GM23248 (cell line): ENCODE results near the gene WASHC2A.
"Not testable (repeated sequence)": the region's sequence is repeated elsewhere in the genome, so short reads cannot be mapped to it uniquely, and the experiment has no call there.

ENCODE experiments used
- EZH2 ChIP-seq: fragments of 200-600 bp; sonication (generic); IDR thresholded peaks from 2 replicates; pipeline ENCODE4 v1.6.1; 2018; ENCODE audit warnings: antibody characterized with exemption, mild to moderate bottlenecking; ENCODE audit not compliant: insufficient read depth, poor library complexity, severe bottlenecking
- EZH2phosphoT487 ChIP-seq: fragments of 200-600 bp; sonication (generic); IDR thresholded peaks from 2 replicates; pipeline ENCODE4 v1.6.1; 2018; ENCODE audit warnings: antibody characterized with exemption, moderate library complexity, mild to moderate bottlenecking, low read depth; ENCODE audit not compliant: insufficient read depth

DNA sequence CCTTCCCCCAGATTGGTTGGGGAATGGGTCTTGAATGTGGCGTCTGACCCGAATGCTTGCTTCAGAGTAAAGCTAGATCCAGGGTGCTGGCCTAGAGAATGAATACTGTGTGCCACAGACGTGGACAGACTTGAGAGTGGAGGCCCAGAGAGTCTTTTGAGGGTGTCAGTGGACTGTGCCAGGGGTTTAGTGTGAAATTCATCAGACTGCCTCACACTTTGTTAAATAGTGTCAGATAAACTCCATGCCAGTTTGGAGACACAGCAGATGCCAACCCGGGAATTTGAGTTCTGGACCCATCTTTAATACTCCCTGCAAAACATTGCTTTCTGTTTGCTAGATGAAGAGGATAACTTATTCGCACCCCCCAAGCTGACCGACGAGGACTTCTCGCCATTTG lies 25.2 kb downstream of the WASHC2A start:
- not testable (repeated sequence) for TF ChIP-seq EZH2, EZH2phosphoT487
